ENCODE data around the gene ARHGAP33. TPM values are rescaled to one million over a fixed set of nuclear protein-coding genes. Genes with fewer than 3 reads are reported as not detected.

Gene ARHGAP33
- total and polyA plus RNA-seq, 10 of the 15 experiments (the other 5 are each of a cell fraction or from before 2014, with no cell fraction given): 0.05 to 22.9 (median 2.3) TPM; not detected in 1

DNA sequence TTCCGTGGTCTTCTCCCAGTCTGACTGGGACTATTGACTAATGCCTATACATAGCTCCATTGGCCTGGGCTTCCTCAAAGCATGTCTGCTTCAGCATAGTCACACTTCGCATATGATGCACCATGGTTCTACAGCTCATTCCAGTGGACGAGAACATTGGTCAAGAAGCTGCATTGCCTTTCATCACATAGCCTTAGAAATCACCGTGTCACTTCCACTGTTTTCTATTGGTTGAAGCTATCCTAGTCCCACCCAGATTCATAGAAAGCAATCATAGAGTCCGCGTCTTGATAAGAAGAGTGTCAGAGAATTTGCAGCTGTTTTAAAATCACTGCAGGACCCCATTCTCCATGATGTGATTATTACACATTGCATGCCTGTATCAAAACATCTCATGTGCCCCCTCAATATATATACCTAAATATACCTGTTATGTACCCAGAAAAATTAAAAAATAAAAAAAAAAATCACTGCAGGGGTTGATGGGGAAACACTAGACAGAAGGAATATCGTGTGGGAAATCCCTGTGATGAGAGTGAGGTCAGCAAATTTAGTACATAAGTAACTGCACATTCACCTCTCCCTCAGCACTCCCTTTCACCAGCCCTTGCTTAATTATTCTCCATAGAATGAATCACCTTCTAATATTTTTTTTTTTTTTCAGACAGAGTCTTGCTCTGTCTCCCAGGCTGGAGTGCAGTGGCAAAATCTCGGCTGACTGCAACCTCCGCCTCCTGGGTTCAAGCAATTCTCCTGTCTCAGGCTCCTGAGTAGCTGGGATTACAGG, 2.2 kb upstream of the ARHGAP33 start:
- H3K79me2 ChIP-seq (ENCODE audit: control insufficient read depth, insufficient read depth, low read length): no peaks in the 10 kb centered on the region
- in situ Hi-C loops (cut with MboI): no loop called here
- SMC1A ChIA-PET (ENCODE audit: uncharacterized antibody, unreplicated experiment): interaction anchor here (0.6 to 1.3 kb wide), 4 partner anchors 59 to 217 kb away, joined by 3 to 4 read pairs (median 4); no protein-coding TSS in a partner anchor
- no peaks in the 10 kb centered on the region for H3K27me3 ChIP-seq (replicated peaks in 1 of 2; ENCODE audit: control insufficient read depth in 2 of 2, insufficient read depth in 2 of 2, low read length in 1 of 2)
- no peak overlapping the region for H3K4me3 ChIP-seq
- CTCF ChIA-PET: interaction anchor here (1.5 kb wide), 1 partner anchor 79 kb away, joined by 7 read pairs; no protein-coding TSS in a partner anchor
- no peak for FAIRE-seq
- H3K36me3 ChIP-seq (ENCODE audit: control insufficient read depth in 2 of 2, insufficient read depth in 2 of 2, low read length in 1 of 2): no peaks in the 10 kb centered on the region; a peak in 1 of 4 replicates
- H3K4me2 ChIP-seq (ENCODE audit: control insufficient read depth, insufficient read depth): no peak overlapping the region
- no peak for DNase-seq (ENCODE audit: low read depth, low spot score)
- H4K20me1 ChIP-seq (ENCODE audit: control insufficient read depth, insufficient read depth): no peaks in the 10 kb centered on the region
- no peak overlapping the region for H2AFZ ChIP-seq (ENCODE audit: control insufficient read depth, low read depth, low read length)
- no peaks in the 10 kb centered on the region for H3K9me3 ChIP-seq (replicated peaks; ENCODE audit: control insufficient read depth, insufficient read depth, low read length)
- no TSS peak for BruUV-seq (replicated peaks)
- POLR2A ChIA-PET: interaction anchor here (0.6 to 1.9 kb wide), 2 partner anchors 11 to 33 kb away, joined by 3 to 4 read pairs; no protein-coding TSS in a partner anchor
- WGBS (ENCODE audit: insufficient coverage, insufficient replicate concordance, low lambda C conversion rate, missing lambda C conversion rate): 50% methylated on average over 9 of the region's 9 CpGs
- H3K9ac ChIP-seq (ENCODE audit: control insufficient read depth, insufficient read depth, low read length): no peak overlapping the region
- ATAC-seq: no peak
- intact Hi-C loops (cut with micrococcal nuclease; ENCODE audit: unreplicated experiment): no loop called here
- RAD21 ChIA-PET (ENCODE audit: unreplicated experiment): interaction anchor here (0.8 kb wide), 1 partner anchor 110 kb away, joined by 4 read pairs; no protein-coding TSS in a partner anchor
- TF ChIP-seq, protein P1, sequence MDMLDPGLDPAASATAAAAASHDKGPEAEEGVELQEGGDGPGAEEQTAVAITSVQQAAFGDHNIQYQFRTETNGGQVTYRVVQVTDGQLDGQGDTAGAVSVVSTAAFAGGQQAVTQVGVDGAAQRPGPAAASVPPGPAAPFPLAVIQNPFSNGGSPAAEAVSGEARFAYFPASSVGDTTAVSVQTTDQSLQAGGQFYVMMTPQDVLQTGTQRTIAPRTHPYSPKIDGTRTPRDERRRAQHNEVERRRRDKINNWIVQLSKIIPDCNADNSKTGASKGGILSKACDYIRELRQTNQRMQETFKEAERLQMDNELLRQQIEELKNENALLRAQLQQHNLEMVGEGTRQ (IDR thresholded peaks at IDR 0.05; ENCODE audit: borderline replicate concordance, low read depth, low read length): no peak
- TF ChIP-seq, protein P2, sequence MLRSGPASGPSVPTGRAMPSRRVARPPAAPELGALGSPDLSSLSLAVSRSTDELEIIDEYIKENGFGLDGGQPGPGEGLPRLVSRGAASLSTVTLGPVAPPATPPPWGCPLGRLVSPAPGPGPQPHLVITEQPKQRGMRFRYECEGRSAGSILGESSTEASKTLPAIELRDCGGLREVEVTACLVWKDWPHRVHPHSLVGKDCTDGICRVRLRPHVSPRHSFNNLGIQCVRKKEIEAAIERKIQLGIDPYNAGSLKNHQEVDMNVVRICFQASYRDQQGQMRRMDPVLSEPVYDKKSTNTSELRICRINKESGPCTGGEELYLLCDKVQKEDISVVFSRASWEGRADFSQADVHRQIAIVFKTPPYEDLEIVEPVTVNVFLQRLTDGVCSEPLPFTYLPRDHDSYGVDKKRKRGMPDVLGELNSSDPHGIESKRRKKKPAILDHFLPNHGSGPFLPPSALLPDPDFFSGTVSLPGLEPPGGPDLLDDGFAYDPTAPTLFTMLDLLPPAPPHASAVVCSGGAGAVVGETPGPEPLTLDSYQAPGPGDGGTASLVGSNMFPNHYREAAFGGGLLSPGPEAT (IDR thresholded peaks at IDR 0.05; ENCODE audit: low read depth): no peak
- no peak overlapping the region for H3K27ac ChIP-seq (ENCODE audit: control insufficient read depth, insufficient read depth)
- H3K4me1 ChIP-seq (ENCODE audit: control insufficient read depth, insufficient read depth, low read length): no peaks in the 10 kb centered on the region
